HG03571 (cell line): ENCODE data around the gene ENKUR.
"Not testable (repeated sequence)": the region's sequence is repeated elsewhere in the genome, so short reads cannot be mapped to it uniquely, and the experiment has no call there.

ENCODE experiments used
- ATAC-seq: cut with Tn5 transposase; IDR thresholded peaks from one replicate; pipeline ENCODE4 v1.9.1; 2021; ENCODE audit not compliant: unreplicated experiment

ENKUR gene

GRCh38 chr10:25024528-25024927 is 8.6 kb upstream of the ENKUR start:
- ATAC-seq: no peak

- no peak for ATAC-seq
Observed at GRCh38 chr10:25023278-25023677, 7.3 kb upstream of the ENKUR start.

- ATAC-seq: no peak
Observed at GRCh38 chr10:25018703-25019102, 2.7 kb upstream of the ENKUR start.

GRCh38 chr10:25017661-25018060 is 1.7 kb upstream of the ENKUR start:
- ATAC-seq: no peak

GRCh38 chr10:25017154-25017590 is 1.2 kb upstream of the ENKUR start:
- no peak for ATAC-seq

GRCh38 chr10:25016376-25017153 is 607 bp upstream of the ENKUR start, which contains the start of gene THNSL1:
THNSL1 (plus strand) TSS chr10:25016612; CDS start chr10:25023224, 6,612 bp downstream.
- ATAC-seq: peak; percentile 99

- no peak for ATAC-seq
Observed at GRCh38 chr10:25014579-25014978, 1.4 kb downstream of the ENKUR start.

GRCh38 chr10:25011591-25011990 is 4.4 kb downstream of the ENKUR start:
- not testable (repeated sequence) for ATAC-seq

- no peak for ATAC-seq
Observed at GRCh38 chr10:24998044-24998443, 17.9 kb downstream of the ENKUR start.

GRCh38 chr10:24995072-24995471 is 20.9 kb downstream of the ENKUR start:
- no peak for ATAC-seq

GRCh38 chr10:24993237-24993958 is 22.6 kb downstream of the ENKUR start:
- ATAC-seq: no peak

- ATAC-seq: no peak
Observed at GRCh38 chr10:24992512-24993133, 23.3 kb downstream of the ENKUR start.

GRCh38 chr10:24991298-24991697 is 24.7 kb downstream of the ENKUR start:
- no peak for ATAC-seq

GRCh38 chr10:24989867-24990266 is 26.1 kb downstream of the ENKUR start:
- no peak for ATAC-seq

- ATAC-seq: no peak
Observed at GRCh38 chr10:24988831-24989640, 26.9 kb downstream of the ENKUR start.

GRCh38 chr10:24984906-24985305 is 31.1 kb downstream of the ENKUR start:
- no peak for ATAC-seq

- no peak for ATAC-seq
Observed at GRCh38 chr10:24983946-24984345, 32.0 kb downstream of the ENKUR start.

- ATAC-seq: no peak
Observed at GRCh38 chr10:24983130-24983529, 32.8 kb downstream of the ENKUR start.

GRCh38 chr10:24982319-24983112 is 33.4 kb downstream of the ENKUR start:
- no peak for ATAC-seq

- no peak for ATAC-seq
Observed at GRCh38 chr10:24981161-24981710, 34.7 kb downstream of the ENKUR start.
